HepG2 (cell line): Measurements from ENCODE around the gene CYTH2. TPM values are rescaled to one million over a fixed set of nuclear protein-coding genes. Genes with fewer than 3 reads are reported as not detected.

Experiments
- FOXC1 ChIP-seq: sonication (generic); formaldehyde crosslinking; IDR thresholded peaks from 2 replicates; pipeline ENCODE4 v1.8.0; 2022; ENCODE audit warnings: mild to moderate bottlenecking, missing genetic modification reagents, borderline replicate concordance
- FOXP1 ChIP-seq, 2 experiments: fragments of 450-650 bp in 1 of 2; IDR thresholded peaks; 2 replicates each; pipeline ENCODE4 v1.6.1; 2017 to 2018; ENCODE audit warnings: antibody characterized with exemption in 1 of 2
- GABPA ChIP-seq, 2 experiments: IDR thresholded peaks; 2 replicates each; pipeline ENCODE4 v1.6.1; 2011 to 2016; ENCODE audit warnings: low read depth in 2 of 2, low read length in 1 of 2, missing biosample characterization in 1 of 2, missing genetic modification characterization in 1 of 2
- MZF1 ChIP-seq: sonication (generic); formaldehyde crosslinking; IDR thresholded peaks from 2 replicates; pipeline ENCODE4 v1.8.1; 2023; ENCODE audit warnings: mild to moderate bottlenecking, missing genetic modification reagents, borderline replicate concordance
- PHF20 ChIP-seq: sonication (generic); formaldehyde crosslinking; IDR thresholded peaks from 2 replicates; pipeline ENCODE4 v1.5.0; 2020; ENCODE audit warnings: mild to moderate bottlenecking, missing genetic modification reagents
- PITX1 ChIP-seq: sonication (generic); formaldehyde crosslinking; IDR thresholded peaks from 2 replicates; pipeline ENCODE4 v1.5.1; 2020; ENCODE audit warnings: mild to moderate bottlenecking, missing genetic modification reagents
- RARA ChIP-seq: IDR thresholded peaks from 2 replicates; pipeline ENCODE4 v1.6.1; 2016; ENCODE audit warnings: missing genetic modification reagents, missing compliant biosample characterization
- SATB2 ChIP-seq: sonication (generic); formaldehyde crosslinking; IDR thresholded peaks from 2 replicates; pipeline ENCODE4 v1.5.0; 2020; ENCODE audit warnings: missing genetic modification reagents
- YY1 ChIP-seq: IDR thresholded peaks from 2 replicates; pipeline ENCODE4 v1.6.1; 2011; ENCODE audit warnings: low read length, low read depth, moderate library complexity, mild to moderate bottlenecking; ENCODE audit not compliant: insufficient read depth, insufficient replicate concordance
- ZNF34 ChIP-seq: sonication (generic); formaldehyde crosslinking; IDR thresholded peaks from 2 replicates; pipeline ENCODE4 v1.4.0; 2020; ENCODE audit warnings: mild to moderate bottlenecking, missing genetic modification reagents, borderline replicate concordance
- ZNF678 ChIP-seq: sonication (generic); formaldehyde crosslinking; IDR thresholded peaks from 2 replicates; pipeline ENCODE4 v1.4.0; 2020; ENCODE audit warnings: mild to moderate bottlenecking, missing genetic modification reagents
- ZNF7 ChIP-seq: IDR thresholded peaks from 2 replicates; pipeline ENCODE4 v1.6.1; 2016; ENCODE audit warnings: missing biosample characterization, missing genetic modification reagents
- polyA plus RNA-seq, 8 experiments: library from polyadenylated mRNA; depleted of rRNA in 3 of 8; stranded (reverse) in 7 of 8; unstranded in 1 of 8; fragments of >200 nt; fragmentation: Illumina TruSeq in 4 of 8; extraction: Trizol in 4 of 8; gene quantifications; 2 replicates each; pipeline versions ENCODE4 v1.2.1 to v1.2.3, GENCODE V29; 2011 to 2016; ENCODE audit warnings: low read depth in 4 of 8, missing spikeins in 1 of 8, mixed read lengths in 1 of 8; ENCODE audit not compliant: insufficient read depth in 1 of 8
- total RNA-seq, 5 experiments: library from RNA; depleted of rRNA; stranded (reverse); fragments of >200 nt; fragmentation: Illumina TruSeq; extraction: Trizol; gene quantifications; 2 replicates each; pipeline ENCODE4 v1.2.3, GENCODE V29; 2016; ENCODE audit warnings: low read depth in 1 of 5
- TF ChIP-seq, protein P1 (sequence below): sonication (generic); formaldehyde crosslinking; IDR thresholded peaks from 2 replicates; pipeline ENCODE4 v1.5.0; 2020; ENCODE audit warnings: missing genetic modification reagents
- TF ChIP-seq, protein P2 (sequence below): sonication (generic); formaldehyde crosslinking; IDR thresholded peaks from 2 replicates; pipeline ENCODE4 v1.4.0; 2020; ENCODE audit warnings: missing genetic modification reagents, borderline replicate concordance
- TF ChIP-seq, protein P3 (sequence below): sonication (generic); formaldehyde crosslinking; IDR thresholded peaks from 2 replicates; pipeline ENCODE4 v1.8.1; 2023; ENCODE audit warnings: mild to moderate bottlenecking, inconsistent platforms, moderate library complexity, missing genetic modification reagents, borderline replicate concordance
- TF ChIP-seq, protein P4 (sequence below): sonication (generic); formaldehyde crosslinking; IDR thresholded peaks from 2 replicates; pipeline ENCODE4 v1.4.0; 2020; ENCODE audit warnings: missing genetic modification reagents
- TF ChIP-seq, protein P5 (sequence below): sonication (generic); formaldehyde crosslinking; IDR thresholded peaks from 2 replicates; pipeline ENCODE4 v1.8.1; 2023; ENCODE audit warnings: mild to moderate bottlenecking, missing genetic modification reagents

Gene CYTH2
- total and polyA plus RNA-seq, 2 of the 13 experiments (the other 11 are each of a cell fraction or from before 2014, with no cell fraction given) = 16.5 to 39.3 TPM

DNA sequence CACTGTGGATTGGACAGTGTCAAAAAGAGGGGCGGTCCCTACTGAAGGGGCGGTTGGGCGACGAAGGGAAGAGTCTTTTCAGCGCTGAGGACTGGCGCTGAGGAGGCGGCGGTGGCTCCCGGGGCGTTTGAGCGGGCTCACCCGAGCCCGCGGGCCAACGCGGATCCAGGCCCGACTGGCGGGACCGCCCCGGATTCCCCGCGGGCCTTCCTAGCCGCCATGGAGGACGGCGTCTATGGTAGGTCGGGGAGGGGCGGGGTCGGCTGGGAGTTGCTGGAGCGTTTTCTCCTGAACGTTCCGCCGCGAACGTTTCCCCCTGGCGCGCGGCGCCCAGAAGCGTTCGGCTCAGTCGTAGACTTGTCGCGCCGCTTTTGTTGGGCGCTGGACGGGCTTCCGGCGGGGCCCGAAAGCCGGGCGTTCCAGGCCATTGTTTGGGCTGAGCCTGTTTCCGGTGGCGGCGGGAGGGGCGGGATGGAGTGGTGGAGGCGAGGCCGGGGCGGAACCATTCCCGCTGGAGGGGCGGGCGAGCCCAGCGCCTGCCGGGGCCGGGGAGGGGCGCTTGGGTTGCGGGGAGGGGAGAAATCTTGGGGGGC lies at the start of gene CYTH2 (continued):
- TF ChIP-seq FOXC1 = peak; percentile 72; the same call in 1 of the 2 replicates
- TF ChIP-seq SATB2 (CRISPR knock-in tag) = no peak
- TF ChIP-seq, protein P1, sequence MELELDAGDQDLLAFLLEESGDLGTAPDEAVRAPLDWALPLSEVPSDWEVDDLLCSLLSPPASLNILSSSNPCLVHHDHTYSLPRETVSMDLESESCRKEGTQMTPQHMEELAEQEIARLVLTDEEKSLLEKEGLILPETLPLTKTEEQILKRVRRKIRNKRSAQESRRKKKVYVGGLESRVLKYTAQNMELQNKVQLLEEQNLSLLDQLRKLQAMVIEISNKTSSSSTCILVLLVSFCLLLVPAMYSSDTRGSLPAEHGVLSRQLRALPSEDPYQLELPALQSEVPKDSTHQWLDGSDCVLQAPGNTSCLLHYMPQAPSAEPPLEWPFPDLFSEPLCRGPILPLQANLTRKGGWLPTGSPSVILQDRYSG (CRISPR knock-in tag) = peak; percentile 59; the same call in 1 of the 2 replicates
- no peak for TF ChIP-seq MZF1 (CRISPR knock-in tag)
- TF ChIP-seq, protein P2, sequence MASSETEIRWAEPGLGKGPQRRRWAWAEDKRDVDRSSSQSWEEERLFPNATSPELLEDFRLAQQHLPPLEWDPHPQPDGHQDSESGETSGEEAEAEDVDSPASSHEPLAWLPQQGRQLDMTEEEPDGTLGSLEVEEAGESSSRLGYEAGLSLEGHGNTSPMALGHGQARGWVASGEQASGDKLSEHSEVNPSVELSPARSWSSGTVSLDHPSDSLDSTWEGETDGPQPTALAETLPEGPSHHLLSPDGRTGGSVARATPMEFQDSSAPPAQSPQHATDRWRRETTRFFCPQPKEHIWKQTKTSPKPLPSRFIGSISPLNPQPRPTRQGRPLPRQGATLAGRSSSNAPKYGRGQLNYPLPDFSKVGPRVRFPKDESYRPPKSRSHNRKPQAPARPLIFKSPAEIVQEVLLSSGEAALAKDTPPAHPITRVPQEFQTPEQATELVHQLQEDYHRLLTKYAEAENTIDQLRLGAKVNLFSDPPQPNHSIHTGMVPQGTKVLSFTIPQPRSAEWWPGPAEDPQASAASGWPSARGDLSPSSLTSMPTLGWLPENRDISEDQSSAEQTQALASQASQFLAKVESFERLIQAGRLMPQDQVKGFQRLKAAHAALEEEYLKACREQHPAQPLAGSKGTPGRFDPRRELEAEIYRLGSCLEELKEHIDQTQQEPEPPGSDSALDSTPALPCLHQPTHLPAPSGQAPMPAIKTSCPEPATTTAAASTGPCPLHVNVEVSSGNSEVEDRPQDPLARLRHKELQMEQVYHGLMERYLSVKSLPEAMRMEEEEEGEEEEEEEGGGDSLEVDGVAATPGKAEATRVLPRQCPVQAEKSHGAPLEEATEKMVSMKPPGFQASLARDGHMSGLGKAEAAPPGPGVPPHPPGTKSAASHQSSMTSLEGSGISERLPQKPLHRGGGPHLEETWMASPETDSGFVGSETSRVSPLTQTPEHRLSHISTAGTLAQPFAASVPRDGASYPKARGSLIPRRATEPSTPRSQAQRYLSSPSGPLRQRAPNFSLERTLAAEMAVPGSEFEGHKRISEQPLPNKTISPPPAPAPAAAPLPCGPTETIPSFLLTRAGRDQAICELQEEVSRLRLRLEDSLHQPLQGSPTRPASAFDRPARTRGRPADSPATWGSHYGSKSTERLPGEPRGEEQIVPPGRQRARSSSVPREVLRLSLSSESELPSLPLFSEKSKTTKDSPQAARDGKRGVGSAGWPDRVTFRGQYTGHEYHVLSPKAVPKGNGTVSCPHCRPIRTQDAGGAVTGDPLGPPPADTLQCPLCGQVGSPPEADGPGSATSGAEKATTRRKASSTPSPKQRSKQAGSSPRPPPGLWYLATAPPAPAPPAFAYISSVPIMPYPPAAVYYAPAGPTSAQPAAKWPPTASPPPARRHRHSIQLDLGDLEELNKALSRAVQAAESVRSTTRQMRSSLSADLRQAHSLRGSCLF (CRISPR knock-in tag) = no peak
- no peak; the same call in 1 of the 2 replicates for TF ChIP-seq PITX1 (CRISPR knock-in tag)
- no peak for TF ChIP-seq ZNF678
- peak; percentile 26; the same call in 1 of the 2 replicates for TF ChIP-seq RARA (CRISPR knock-in tag)
- peak; percentile 77 for TF ChIP-seq YY1
- TF ChIP-seq ZNF34 = no peak; the same call in 1 of the 2 replicates
- no peak for TF ChIP-seq ZNF7
- TF ChIP-seq, protein P3, sequence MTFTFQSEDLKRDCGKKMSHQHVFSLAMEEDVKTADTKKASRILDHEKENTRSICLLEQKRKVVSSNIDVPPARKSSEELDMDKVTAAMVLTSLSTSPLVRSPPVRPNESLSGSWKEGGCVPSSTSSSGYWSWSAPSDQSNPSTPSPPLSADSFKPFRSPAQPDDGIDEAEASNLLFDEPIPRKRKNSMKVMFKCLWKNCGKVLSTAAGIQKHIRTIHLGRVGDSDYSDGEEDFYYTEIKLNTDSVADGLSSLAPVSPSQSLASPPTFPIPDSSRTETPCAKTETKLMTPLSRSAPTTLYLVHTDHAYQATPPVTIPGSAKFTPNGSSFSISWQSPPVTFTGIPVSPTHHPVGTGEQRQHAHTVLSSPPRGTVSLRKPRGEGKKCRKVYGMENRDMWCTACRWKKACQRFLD (CRISPR knock-in tag) = 0 out of 2 replicates have a peak, but pooled peaks have one; percentile 73
- TF ChIP-seq, protein P4, sequence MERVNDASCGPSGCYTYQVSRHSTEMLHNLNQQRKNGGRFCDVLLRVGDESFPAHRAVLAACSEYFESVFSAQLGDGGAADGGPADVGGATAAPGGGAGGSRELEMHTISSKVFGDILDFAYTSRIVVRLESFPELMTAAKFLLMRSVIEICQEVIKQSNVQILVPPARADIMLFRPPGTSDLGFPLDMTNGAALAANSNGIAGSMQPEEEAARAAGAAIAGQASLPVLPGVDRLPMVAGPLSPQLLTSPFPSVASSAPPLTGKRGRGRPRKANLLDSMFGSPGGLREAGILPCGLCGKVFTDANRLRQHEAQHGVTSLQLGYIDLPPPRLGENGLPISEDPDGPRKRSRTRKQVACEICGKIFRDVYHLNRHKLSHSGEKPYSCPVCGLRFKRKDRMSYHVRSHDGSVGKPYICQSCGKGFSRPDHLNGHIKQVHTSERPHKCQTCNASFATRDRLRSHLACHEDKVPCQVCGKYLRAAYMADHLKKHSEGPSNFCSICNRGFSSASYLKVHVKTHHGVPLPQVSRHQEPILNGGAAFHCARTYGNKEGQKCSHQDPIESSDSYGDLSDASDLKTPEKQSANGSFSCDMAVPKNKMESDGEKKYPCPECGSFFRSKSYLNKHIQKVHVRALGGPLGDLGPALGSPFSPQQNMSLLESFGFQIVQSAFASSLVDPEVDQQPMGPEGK (CRISPR knock-in tag) = peak; percentile 48; the same call in 1 of the 2 replicates
- no peak for TF ChIP-seq FOXP1 (IDR thresholded peaks at IDR 0.05)
- no peak for TF ChIP-seq FOXP1 (CRISPR knock-in tag; IDR thresholded peaks at IDR 0.05)
- peak; percentile 70 for TF ChIP-seq PHF20 (CRISPR knock-in tag)
- TF ChIP-seq, protein P5, sequence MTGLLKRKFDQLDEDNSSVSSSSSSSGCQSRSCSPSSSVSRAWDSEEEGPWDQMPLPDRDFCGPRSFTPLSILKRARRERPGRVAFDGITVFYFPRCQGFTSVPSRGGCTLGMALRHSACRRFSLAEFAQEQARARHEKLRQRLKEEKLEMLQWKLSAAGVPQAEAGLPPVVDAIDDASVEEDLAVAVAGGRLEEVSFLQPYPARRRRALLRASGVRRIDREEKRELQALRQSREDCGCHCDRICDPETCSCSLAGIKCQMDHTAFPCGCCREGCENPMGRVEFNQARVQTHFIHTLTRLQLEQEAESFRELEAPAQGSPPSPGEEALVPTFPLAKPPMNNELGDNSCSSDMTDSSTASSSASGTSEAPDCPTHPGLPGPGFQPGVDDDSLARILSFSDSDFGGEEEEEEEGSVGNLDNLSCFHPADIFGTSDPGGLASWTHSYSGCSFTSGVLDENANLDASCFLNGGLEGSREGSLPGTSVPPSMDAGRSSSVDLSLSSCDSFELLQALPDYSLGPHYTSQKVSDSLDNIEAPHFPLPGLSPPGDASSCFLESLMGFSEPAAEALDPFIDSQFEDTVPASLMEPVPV (CRISPR knock-in tag) = peak; percentile 81
- TF ChIP-seq GABPA (IDR thresholded peaks at IDR 0.05; ENCODE audit: low read depth, low read length) = peak; percentile 77
- TF ChIP-seq GABPA (CRISPR knock-in tag; IDR thresholded peaks at IDR 0.05; ENCODE audit: low read depth) = peak; percentile 89
